GM23338 (cell line): Measurements from ENCODE around the gene CDCA5. TPM values are rescaled to one million over a fixed set of nuclear protein-coding genes. Genes with fewer than 3 reads are reported as not detected.
A peak's percentile ranks its signal among the peaks of the same experiment; 100 is the strongest.

Source experiments
- ATAC-seq: fragments of 200-7000 bp; cut with Tn5 transposase; 3 replicates; pipeline ENCODE4 v1.9.1; 2020
- DNase-seq: peaks from one replicate; pipeline ENCODE4 v3.0.0-alpha.2; 2015; ENCODE audit warnings: low spot score
- H2AFZ ChIP-seq: fragments of 200-600 bp; sonication (generic); 2 replicates; pipeline ENCODE4 v1.8.0; 2016; ENCODE audit warnings: antibody characterized with exemption, mild to moderate bottlenecking, moderate library complexity
- H3F3A ChIP-seq: fragments of 200-600 bp; sonication (generic); replicated peaks from 2 replicates; pipeline ENCODE4 v1.8.0; 2017; ENCODE audit warnings: antibody characterized with exemption, mixed run types, low read depth
- H3K27ac ChIP-seq: fragments of 200-600 bp; sonication (generic); 2 replicates; pipeline ENCODE4 v1.6.1; 2016; ENCODE audit warnings: low read depth
- H3K27me3 ChIP-seq: fragments of 200-600 bp; sonication (generic); 2 replicates; pipeline ENCODE4 v1.8.0; 2016; ENCODE audit warnings: mild to moderate bottlenecking, mixed run types, moderate library complexity; ENCODE audit not compliant: insufficient read depth
- H3K36me3 ChIP-seq: fragments of 200-600 bp; sonication (generic); 2 replicates; pipeline ENCODE4 v1.8.0; 2016; ENCODE audit warnings: mild to moderate bottlenecking; ENCODE audit not compliant: insufficient read depth
- H3K4me1 ChIP-seq: fragments of 200-600 bp; sonication (generic); 2 replicates; pipeline ENCODE4 v1.8.0; 2016; ENCODE audit warnings: mild to moderate bottlenecking, moderate library complexity; ENCODE audit not compliant: insufficient read depth
- H3K4me2 ChIP-seq: fragments of 200-600 bp; sonication (generic); 2 replicates; pipeline ENCODE4 v1.7.1; 2017; ENCODE audit warnings: mixed run types
- H3K4me3 ChIP-seq: fragments of 200-600 bp; sonication (generic); 2 replicates; pipeline ENCODE4 v1.6.1; 2016; ENCODE audit warnings: mixed run types
- H3K79me2 ChIP-seq: fragments of 200-600 bp; sonication (generic); replicated peaks from 2 replicates; pipeline ENCODE4 v1.8.0; 2017; ENCODE audit warnings: mild to moderate bottlenecking; ENCODE audit not compliant: insufficient read depth
- H3K9me2 ChIP-seq: fragments of 200-600 bp; sonication (generic); 2 replicates; pipeline ENCODE4 v1.8.0; 2017; ENCODE audit not compliant: insufficient read depth
- H4K20me1 ChIP-seq: fragments of 200-600 bp; sonication (generic); replicated peaks from 2 replicates; pipeline ENCODE4 v1.8.0; 2017; ENCODE audit warnings: mild to moderate bottlenecking; ENCODE audit not compliant: insufficient read depth
- H3K27ac Mint-ChIP-seq: 2 replicates; pipeline ENCODE4 v1.8.0; 2020; ENCODE audit warnings: inconsistent platforms, mild to moderate bottlenecking, moderate library complexity, mixed read lengths
- H3K27me3 Mint-ChIP-seq: 3 replicates; pipeline ENCODE4 v1.8.0; 2022; ENCODE audit warnings: low read depth, mild to moderate bottlenecking, moderate library complexity, mixed read lengths, inconsistent platforms; ENCODE audit not compliant: insufficient read depth, poor library complexity
- H3K36me3 Mint-ChIP-seq: 3 replicates; pipeline ENCODE4 v1.8.0; 2021; ENCODE audit warnings: low read depth, mild to moderate bottlenecking, inconsistent platforms, moderate library complexity, mixed read lengths
- H3K4me1 Mint-ChIP-seq: 3 replicates; pipeline ENCODE4 v1.8.0; 2020; ENCODE audit warnings: mild to moderate bottlenecking, inconsistent platforms, mixed read lengths
- H3K4me3 Mint-ChIP-seq: 3 replicates; pipeline ENCODE4 v1.8.0; 2021; ENCODE audit warnings: moderate library complexity, mild to moderate bottlenecking, inconsistent platforms, mixed read lengths
- H3K9me3 Mint-ChIP-seq: 3 replicates; pipeline ENCODE4 v1.8.0; 2020; ENCODE audit warnings: moderate library complexity, mild to moderate bottlenecking, inconsistent platforms, mixed read lengths
- CREB1 ChIP-seq: fragments of 250-450 bp; sonication (Bioruptor Pico); IDR thresholded peaks from 2 replicates; pipeline ENCODE4 v1.5.0; 2020; ENCODE audit warnings: low read depth, mild to moderate bottlenecking, moderate library complexity
- EZH2 ChIP-seq: fragments of 200-600 bp; sonication (generic); IDR thresholded peaks from one replicate; pipeline ENCODE4 v1.8.0; 2017; ENCODE audit warnings: antibody characterized with exemption, mild to moderate bottlenecking, low read depth; ENCODE audit not compliant: unreplicated experiment
- EZH2phosphoT487 ChIP-seq: fragments of 200-600 bp; sonication (generic); IDR thresholded peaks from one replicate; pipeline ENCODE4 v1.8.1; 2018; ENCODE audit warnings: antibody characterized with exemption; ENCODE audit not compliant: unreplicated experiment
- NANOG ChIP-seq: IDR thresholded peaks from 2 replicates; pipeline ENCODE4 v1.6.1; 2016; ENCODE audit warnings: antibody characterized with exemption, borderline replicate concordance
- STAT1 ChIP-seq: IDR thresholded peaks from one replicate; pipeline ENCODE4 v1.6.1; 2016; ENCODE audit warnings: antibody characterized with exemption; ENCODE audit not compliant: unreplicated experiment
- ZNF114 ChIP-seq: fragments of 250-450 bp; sonication (Bioruptor Pico); IDR thresholded peaks from 2 replicates; pipeline ENCODE4 v1.5.0; 2020; ENCODE audit warnings: mild to moderate bottlenecking, moderate library complexity
- ZNF331 ChIP-seq: fragments of 250-450 bp; sonication (Bioruptor Pico); IDR thresholded peaks from 2 replicates; pipeline ENCODE4 v1.5.0; 2020; ENCODE audit warnings: low read depth, mild to moderate bottlenecking, moderate library complexity
- polyA plus RNA-seq: library from polyadenylated mRNA; unstranded; fragments of >200 nt; fragmentation: Nextera tagmentation; extraction: Ambion mirVana; gene quantifications from 2 replicates; pipeline ENCODE4 v1.2.1, GENCODE V29; 2016
- total RNA-seq: library from RNA; depleted of rRNA; stranded (reverse); fragments of >200 nt; shearing (Covaris generic); gene quantifications from 2 replicates; pipeline ENCODE4 v1.2.3, GENCODE V29; 2014
- TF ChIP-seq, protein P1 (sequence below): IDR thresholded peaks from one replicate; pipeline ENCODE4 v1.6.1; 2018; ENCODE audit warnings: antibody characterized with exemption; ENCODE audit not compliant: unreplicated experiment
- TF ChIP-seq, protein P2 (sequence below), 2 experiments: fragments of 200-600 bp in 1 of 2; sonication (generic) in 1 of 2; conservative IDR thresholded peaks; 2 replicates each; pipeline versions ENCODE4 v1.5.1 to v1.6.1; 2016 to 2017; ENCODE audit warnings: antibody characterized with exemption in 2 of 2, low read depth in 2 of 2, mild to moderate bottlenecking in 2 of 2, moderate library complexity in 1 of 2
- TF ChIP-seq, protein P3 (sequence below): IDR thresholded peaks from 2 replicates; pipeline ENCODE4 v1.6.1; 2016; ENCODE audit warnings: antibody characterized with exemption

The CDCA5 gene
- total and polyA plus RNA-seq, 2 experiments from 2014 or later, result 53.3 to 70.9 TPM

DNA sequence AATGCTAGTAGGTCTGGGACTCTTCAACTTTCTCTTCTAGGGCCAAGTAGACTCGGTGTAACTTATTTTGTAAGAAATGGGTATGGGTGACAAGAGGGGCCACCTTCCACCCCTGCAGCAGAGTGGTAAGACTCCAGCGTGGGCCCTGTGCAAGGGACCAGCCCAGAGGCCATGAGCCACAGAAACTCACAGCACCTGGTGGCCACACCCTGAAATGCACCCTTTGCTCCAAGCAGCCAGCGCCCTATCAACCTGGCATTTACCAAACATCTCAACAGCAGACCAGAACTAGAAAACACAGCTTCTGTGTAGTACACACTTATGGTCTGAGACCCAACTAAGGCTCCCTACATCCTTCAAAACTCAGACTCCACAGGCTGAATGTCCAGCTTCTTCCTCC, 5.7 kb downstream of the CDCA5 start:
- no peaks in the 10 kb centered on the region; the same call in 2 of the 3 replicates for H3K9me3 Mint-ChIP-seq
- H3K36me3 Mint-ChIP-seq, result peaks cover 69% of the 10 kb centered on the region
- H3K4me1 Mint-ChIP-seq, result peaks cover 23% of the 10 kb centered on the region
- Histone ChIP-seq H2AFZ (no peak overlapping the region), H3K27ac (peak overlapping the region; percentile 74; the same call in 1 of the 2 replicates), H4K20me1 (peaks cover 42% of the 10 kb centered on the region), H3K9me2 (no peaks in the 10 kb centered on the region), H3K4me1 (peaks cover 8% of the 10 kb centered on the region; the same call in 1 of the 2 replicates), H3K4me3 (no peak overlapping the region), H3K27me3 (no peaks in the 10 kb centered on the region), H3K79me2 (peaks cover 50% of the 10 kb centered on the region), H3F3A (peaks cover 29% of the 10 kb centered on the region; the same call in 1 of the 2 replicates), H3K36me3 (peaks cover 16% of the 10 kb centered on the region), H3K4me2 (no peak overlapping the region)
- no peak overlapping the region for H3K27ac Mint-ChIP-seq
- DNase-seq (peak; percentile 80), ATAC-seq (peak; percentile 93)
- peaks cover 8% of the 10 kb centered on the region for H3K27me3 Mint-ChIP-seq
- TF ChIP-seq ZNF114 (CRISPR knock-in tag) (no peak), NANOG (no peak), STAT1 (no peak), EZH2phosphoT487 (no peak), EZH2 (no peak)
- TF ChIP-seq, protein P1, sequence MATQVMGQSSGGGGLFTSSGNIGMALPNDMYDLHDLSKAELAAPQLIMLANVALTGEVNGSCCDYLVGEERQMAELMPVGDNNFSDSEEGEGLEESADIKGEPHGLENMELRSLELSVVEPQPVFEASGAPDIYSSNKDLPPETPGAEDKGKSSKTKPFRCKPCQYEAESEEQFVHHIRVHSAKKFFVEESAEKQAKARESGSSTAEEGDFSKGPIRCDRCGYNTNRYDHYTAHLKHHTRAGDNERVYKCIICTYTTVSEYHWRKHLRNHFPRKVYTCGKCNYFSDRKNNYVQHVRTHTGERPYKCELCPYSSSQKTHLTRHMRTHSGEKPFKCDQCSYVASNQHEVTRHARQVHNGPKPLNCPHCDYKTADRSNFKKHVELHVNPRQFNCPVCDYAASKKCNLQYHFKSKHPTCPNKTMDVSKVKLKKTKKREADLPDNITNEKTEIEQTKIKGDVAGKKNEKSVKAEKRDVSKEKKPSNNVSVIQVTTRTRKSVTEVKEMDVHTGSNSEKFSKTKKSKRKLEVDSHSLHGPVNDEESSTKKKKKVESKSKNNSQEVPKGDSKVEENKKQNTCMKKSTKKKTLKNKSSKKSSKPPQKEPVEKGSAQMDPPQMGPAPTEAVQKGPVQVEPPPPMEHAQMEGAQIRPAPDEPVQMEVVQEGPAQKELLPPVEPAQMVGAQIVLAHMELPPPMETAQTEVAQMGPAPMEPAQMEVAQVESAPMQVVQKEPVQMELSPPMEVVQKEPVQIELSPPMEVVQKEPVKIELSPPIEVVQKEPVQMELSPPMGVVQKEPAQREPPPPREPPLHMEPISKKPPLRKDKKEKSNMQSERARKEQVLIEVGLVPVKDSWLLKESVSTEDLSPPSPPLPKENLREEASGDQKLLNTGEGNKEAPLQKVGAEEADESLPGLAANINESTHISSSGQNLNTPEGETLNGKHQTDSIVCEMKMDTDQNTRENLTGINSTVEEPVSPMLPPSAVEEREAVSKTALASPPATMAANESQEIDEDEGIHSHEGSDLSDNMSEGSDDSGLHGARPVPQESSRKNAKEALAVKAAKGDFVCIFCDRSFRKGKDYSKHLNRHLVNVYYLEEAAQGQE, result no peak
- TF ChIP-seq, protein P2, sequence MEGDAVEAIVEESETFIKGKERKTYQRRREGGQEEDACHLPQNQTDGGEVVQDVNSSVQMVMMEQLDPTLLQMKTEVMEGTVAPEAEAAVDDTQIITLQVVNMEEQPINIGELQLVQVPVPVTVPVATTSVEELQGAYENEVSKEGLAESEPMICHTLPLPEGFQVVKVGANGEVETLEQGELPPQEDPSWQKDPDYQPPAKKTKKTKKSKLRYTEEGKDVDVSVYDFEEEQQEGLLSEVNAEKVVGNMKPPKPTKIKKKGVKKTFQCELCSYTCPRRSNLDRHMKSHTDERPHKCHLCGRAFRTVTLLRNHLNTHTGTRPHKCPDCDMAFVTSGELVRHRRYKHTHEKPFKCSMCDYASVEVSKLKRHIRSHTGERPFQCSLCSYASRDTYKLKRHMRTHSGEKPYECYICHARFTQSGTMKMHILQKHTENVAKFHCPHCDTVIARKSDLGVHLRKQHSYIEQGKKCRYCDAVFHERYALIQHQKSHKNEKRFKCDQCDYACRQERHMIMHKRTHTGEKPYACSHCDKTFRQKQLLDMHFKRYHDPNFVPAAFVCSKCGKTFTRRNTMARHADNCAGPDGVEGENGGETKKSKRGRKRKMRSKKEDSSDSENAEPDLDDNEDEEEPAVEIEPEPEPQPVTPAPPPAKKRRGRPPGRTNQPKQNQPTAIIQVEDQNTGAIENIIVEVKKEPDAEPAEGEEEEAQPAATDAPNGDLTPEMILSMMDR (conservative IDR thresholded peaks at IDR 0.05; ENCODE audit: low read depth in 2 of 2), result peak; percentile 63 to 66
- TF ChIP-seq, protein P3, sequence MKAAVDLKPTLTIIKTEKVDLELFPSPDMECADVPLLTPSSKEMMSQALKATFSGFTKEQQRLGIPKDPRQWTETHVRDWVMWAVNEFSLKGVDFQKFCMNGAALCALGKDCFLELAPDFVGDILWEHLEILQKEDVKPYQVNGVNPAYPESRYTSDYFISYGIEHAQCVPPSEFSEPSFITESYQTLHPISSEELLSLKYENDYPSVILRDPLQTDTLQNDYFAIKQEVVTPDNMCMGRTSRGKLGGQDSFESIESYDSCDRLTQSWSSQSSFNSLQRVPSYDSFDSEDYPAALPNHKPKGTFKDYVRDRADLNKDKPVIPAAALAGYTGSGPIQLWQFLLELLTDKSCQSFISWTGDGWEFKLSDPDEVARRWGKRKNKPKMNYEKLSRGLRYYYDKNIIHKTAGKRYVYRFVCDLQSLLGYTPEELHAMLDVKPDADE, result no peak
- H3K4me3 Mint-ChIP-seq, result no peak overlapping the region

DNA sequence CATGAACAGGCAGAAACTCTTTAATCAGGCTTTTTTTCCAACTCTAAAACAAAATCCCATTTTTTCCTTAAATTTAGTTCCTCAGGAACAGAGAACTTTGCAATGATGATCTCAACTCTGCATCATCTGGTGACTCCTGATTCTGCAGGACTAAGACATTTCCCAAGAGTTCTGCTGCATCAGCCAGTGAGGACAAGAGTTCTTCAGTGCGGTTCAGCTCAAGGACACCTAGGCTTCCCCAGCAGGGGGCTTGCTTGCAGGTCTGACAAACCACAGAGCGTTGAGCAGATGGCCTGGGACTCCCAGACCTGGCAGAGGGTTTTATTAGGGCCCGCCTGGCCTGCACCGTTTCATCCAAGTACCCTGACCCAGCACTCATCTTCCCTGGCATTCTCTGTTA, 6.4 kb downstream of the CDCA5 start:
- H3K4me2 ChIP-seq, result no peak overlapping the region
- H3K36me3 ChIP-seq, result peaks cover 16% of the 10 kb centered on the region
- DNase-seq (no peak), ATAC-seq (no peak)
- no peaks in the 10 kb centered on the region for H3K27me3 ChIP-seq
- Mint-ChIP-seq H3K9me3 (no peaks in the 10 kb centered on the region; the same call in 2 of the 3 replicates), H3K36me3 (peaks cover 64% of the 10 kb centered on the region), H3K27ac (no peak overlapping the region), H3K4me3 (no peak overlapping the region; the same call in 2 of the 3 replicates), H3K4me1 (peaks cover 17% of the 10 kb centered on the region), H3K27me3 (peaks cover 10% of the 10 kb centered on the region)
- peaks cover 26% of the 10 kb centered on the region; the same call in 1 of the 2 replicates for H3F3A ChIP-seq
- no peak overlapping the region for H3K27ac ChIP-seq
- peaks cover 35% of the 10 kb centered on the region for H4K20me1 ChIP-seq
- no peaks in the 10 kb centered on the region for H3K9me2 ChIP-seq
- peaks cover 1% of the 10 kb centered on the region; the same call in 1 of the 2 replicates for H3K4me1 ChIP-seq
- H3K79me2 ChIP-seq, result peaks cover 43% of the 10 kb centered on the region
- H3K4me3 ChIP-seq, result no peak overlapping the region
- H2AFZ ChIP-seq, result no peak overlapping the region
- TF ChIP-seq EZH2phosphoT487 (no peak), CREB1 (no peak), ZNF331 (CRISPR knock-in tag) (no peak)
